Mesenchymal stem cell (in vitro differentiated cells and primary cell): ENCODE data around the gene RYK.

ENCODE experiments used
- DNase-seq: peaks from one replicate; pipeline ENCODE4 v3.0.0-alpha.2; 2013
- H2AFZ ChIP-seq: one replicate; pipeline ENCODE4 v1.6.1; 2013; ENCODE audit warnings: low read depth, mild to moderate bottlenecking, control low read depth, inconsistent platforms, low read length, moderate library complexity
- H2AK5ac ChIP-seq: 2 replicates; pipeline ENCODE4 v1.6.1; 2013; ENCODE audit warnings: low read length, moderate library complexity, mild to moderate bottlenecking, inconsistent platforms; ENCODE audit not compliant: severe bottlenecking
- H2BK120ac ChIP-seq: one replicate; pipeline ENCODE4 v1.6.1; 2013; ENCODE audit warnings: low read depth, mild to moderate bottlenecking, inconsistent platforms, low read length, moderate library complexity
- H2BK12ac ChIP-seq, 2 experiments: one replicate each; pipeline ENCODE4 v1.6.1; 2013; ENCODE audit warnings: inconsistent platforms in 2 of 2, low read length in 2 of 2, mild to moderate bottlenecking in 2 of 2, moderate library complexity in 2 of 2, control low read depth in 1 of 2
- H2BK15ac ChIP-seq: one replicate; pipeline ENCODE4 v1.6.1; 2013; ENCODE audit warnings: mild to moderate bottlenecking, low read depth, inconsistent platforms; ENCODE audit not compliant: poor library complexity, severe bottlenecking
- H2BK5ac ChIP-seq: 2 replicates; pipeline ENCODE4 v1.6.1; 2013; ENCODE audit warnings: low read depth, mild to moderate bottlenecking, low read length, control low read depth, inconsistent platforms; ENCODE audit not compliant: poor library complexity, severe bottlenecking
- H3K14ac ChIP-seq, 2 experiments: one replicate each; pipeline ENCODE4 v1.6.1; 2013; ENCODE audit warnings: inconsistent platforms in 2 of 2, low read length in 2 of 2, control low read depth in 1 of 2, mild to moderate bottlenecking in 1 of 2, moderate library complexity in 1 of 2
- H3K18ac ChIP-seq, 2 experiments: one replicate each; pipeline ENCODE4 v1.6.1; 2013; ENCODE audit warnings: inconsistent platforms in 2 of 2, low read length in 2 of 2, control low read depth in 1 of 2, low read depth in 1 of 2, mild to moderate bottlenecking in 1 of 2
- H3K23ac ChIP-seq, 2 experiments: one replicate each; pipeline ENCODE4 v1.6.1; 2013; ENCODE audit warnings: inconsistent platforms in 2 of 2, low read length in 2 of 2, mild to moderate bottlenecking in 2 of 2, moderate library complexity in 2 of 2, control low read depth in 1 of 2
- H3K27ac ChIP-seq: 2 replicates; pipeline ENCODE4 v1.5.1; 2013; ENCODE audit warnings: mild to moderate bottlenecking, moderate library complexity, low read length, control low read depth, inconsistent platforms; ENCODE audit not compliant: poor library complexity, severe bottlenecking
- H3K27me3 ChIP-seq, 2 experiments: 2 replicates each; pipeline versions ENCODE4 v1.6.1 to v1.7.0; 2013; ENCODE audit warnings: low read length in 2 of 2, mild to moderate bottlenecking in 2 of 2, moderate library complexity in 2 of 2, control low read depth in 1 of 2, inconsistent platforms in 1 of 2; ENCODE audit not compliant: control insufficient read depth in 1 of 2, insufficient read depth in 1 of 2
- H3K36me3 ChIP-seq, 2 experiments: 2 replicates each; pipeline versions ENCODE4 v1.6.1 to v1.7.0; 2013; ENCODE audit warnings: low read length in 2 of 2, control low read depth in 1 of 2, inconsistent platforms in 1 of 2, low read depth in 1 of 2, mild to moderate bottlenecking in 1 of 2; ENCODE audit not compliant: insufficient read depth in 2 of 2, control insufficient read depth in 1 of 2
- H3K4ac ChIP-seq, 2 experiments: one replicate each; pipeline ENCODE4 v1.6.1; 2013; ENCODE audit warnings: inconsistent platforms in 2 of 2, low read length in 2 of 2, mild to moderate bottlenecking in 2 of 2, moderate library complexity in 2 of 2, control low read depth in 1 of 2, low read depth in 1 of 2
- H3K4me1 ChIP-seq: 2 replicates; pipeline ENCODE4 v1.6.1; 2013; ENCODE audit warnings: low read depth, low read length, control low read depth; ENCODE audit not compliant: control insufficient read depth, insufficient read depth
- H3K4me2 ChIP-seq: 2 replicates; pipeline ENCODE4 v1.6.1; 2013; ENCODE audit warnings: low read length, mild to moderate bottlenecking, inconsistent platforms; ENCODE audit not compliant: poor library complexity, severe bottlenecking
- H3K4me3 ChIP-seq, 2 experiments: 2 replicates each; pipeline versions ENCODE4 v1.5.1 to v1.7.0; 2013; ENCODE audit warnings: low read length in 2 of 2, mild to moderate bottlenecking in 2 of 2, control low read depth in 1 of 2, low read depth in 1 of 2; ENCODE audit not compliant: insufficient read depth in 1 of 2
- H3K79me1 ChIP-seq: replicated peaks from 2 replicates; pipeline ENCODE4 v1.6.1; 2013; ENCODE audit warnings: mild to moderate bottlenecking, control low read depth, low read length, inconsistent platforms; ENCODE audit not compliant: poor library complexity, severe bottlenecking
- H3K9ac ChIP-seq: 2 replicates; pipeline ENCODE4 v1.7.0; 2013; ENCODE audit warnings: mild to moderate bottlenecking, low read length, moderate library complexity
- H3K9me3 ChIP-seq: 2 replicates; pipeline ENCODE4 v1.7.0; 2013; ENCODE audit warnings: mild to moderate bottlenecking, low read length; ENCODE audit not compliant: control insufficient read depth
- H4K8ac ChIP-seq: one replicate; pipeline ENCODE4 v1.6.1; 2013; ENCODE audit warnings: inconsistent platforms, mild to moderate bottlenecking, low read length, moderate library complexity
- H4K91ac ChIP-seq: one replicate; pipeline ENCODE4 v1.6.1; 2013; ENCODE audit warnings: mild to moderate bottlenecking, low read length, inconsistent platforms
- WGBS: methylation state at CpG from one replicate; pipeline ENCODE4 v1.1.7; 2013; ENCODE audit warnings: mixed read lengths; 5-methylcytosine and 5-hydroxymethylcytosine counted together

Gene RYK

DNA sequence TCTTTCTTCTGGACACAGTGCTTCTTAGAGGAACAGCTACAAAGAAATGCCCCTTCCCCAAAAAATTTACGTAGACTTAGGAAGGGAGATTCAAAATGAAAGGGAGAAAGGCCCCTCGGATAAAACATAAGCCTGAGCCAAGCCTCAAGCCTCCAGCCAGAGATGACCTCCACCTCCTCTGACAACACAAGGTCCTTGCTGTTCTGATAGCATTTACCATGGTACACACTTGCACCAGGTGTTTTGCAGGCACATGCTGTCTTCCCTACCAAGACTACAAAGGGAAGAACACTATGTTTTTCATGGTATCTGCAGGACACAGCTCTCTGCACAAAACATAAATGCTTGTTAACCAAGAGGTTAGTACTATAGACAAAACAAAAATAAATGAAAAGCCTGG lies 27.8 kb downstream of the RYK start:
- Histone ChIP-seq H3K18ac (no peak overlapping the region), H3K4me2 (no peak overlapping the region), H3K27ac (no peak overlapping the region), H2BK12ac (no peak overlapping the region), H3K9me3 (no peaks in the 10 kb centered on the region), H2BK120ac (no peak overlapping the region), H2BK15ac (no peak overlapping the region), H2AFZ (no peak overlapping the region), H3K36me3 (peaks cover 0 to 18% of the 10 kb centered on the region in 2 experiments), H3K27me3 (no peaks in the 10 kb centered on the region), H2BK5ac (no peak overlapping the region), H3K4me1 (peaks cover 3% of the 10 kb centered on the region), H3K79me1 (peaks cover 10% of the 10 kb centered on the region), H3K14ac (no peak overlapping the region), H3K9ac (no peak overlapping the region), H3K4ac (no peak overlapping the region), H2AK5ac (no peak overlapping the region), H4K91ac (no peak overlapping the region), H4K8ac (no peak overlapping the region), H3K23ac (peak overlapping the region in 1 of 2 experiments; percentile 59), H3K4me3 (no peak overlapping the region)
- WGBS, result 92% methylated on average over 2 of the region's 2 CpGs
- DNase-seq, result no peak

DNA sequence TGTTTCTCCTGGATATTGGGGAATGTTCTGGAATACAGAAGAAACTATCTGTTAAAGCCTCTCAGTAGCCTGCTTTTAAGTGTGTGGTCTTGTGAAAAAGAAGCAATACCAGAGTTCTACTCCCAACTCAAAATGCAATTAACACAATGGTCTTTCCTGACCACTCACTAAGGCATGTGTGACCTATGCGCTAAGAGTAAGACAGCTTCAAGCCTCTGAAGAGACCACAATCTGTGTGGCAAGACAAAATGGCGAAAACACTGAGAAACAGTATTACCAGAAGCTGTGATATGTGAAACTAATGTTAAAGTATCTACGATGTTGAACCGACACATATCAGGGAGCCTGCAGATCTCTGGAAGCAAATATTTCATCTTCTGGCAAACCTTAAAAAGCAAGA lies 33.8 kb downstream of the RYK start:
- H3K27ac ChIP-seq, result no peak overlapping the region
- no peaks in the 10 kb centered on the region for H3K9me3 ChIP-seq
- no peak overlapping the region for H3K14ac ChIP-seq
- H2BK15ac ChIP-seq, result no peak overlapping the region
- DNase-seq, result no peak
- peaks cover 32% of the 10 kb centered on the region for H3K79me1 ChIP-seq
- no peak overlapping the region for H2BK120ac ChIP-seq
- no peak overlapping the region for H3K4me3 ChIP-seq
- no peak overlapping the region for H4K91ac ChIP-seq
- no peak overlapping the region for H2AFZ ChIP-seq
- H3K23ac ChIP-seq, result no peak overlapping the region
- H3K9ac ChIP-seq, result no peak overlapping the region
- H2BK5ac ChIP-seq, result no peak overlapping the region
- no peak overlapping the region for H4K8ac ChIP-seq
- WGBS, result 99% methylated on average over 4 of the region's 4 CpGs
- H2AK5ac ChIP-seq, result no peak overlapping the region
- no peak overlapping the region for H3K4me2 ChIP-seq
- no peaks in the 10 kb centered on the region for H3K27me3 ChIP-seq
- H2BK12ac ChIP-seq, result no peak overlapping the region
- H3K4me1 ChIP-seq, result no peaks in the 10 kb centered on the region
- H3K36me3 ChIP-seq, result peaks cover 0 to 25% of the 10 kb centered on the region in 2 experiments
- H3K4ac ChIP-seq, result no peak overlapping the region
- H3K18ac ChIP-seq, result no peak overlapping the region

DNA sequence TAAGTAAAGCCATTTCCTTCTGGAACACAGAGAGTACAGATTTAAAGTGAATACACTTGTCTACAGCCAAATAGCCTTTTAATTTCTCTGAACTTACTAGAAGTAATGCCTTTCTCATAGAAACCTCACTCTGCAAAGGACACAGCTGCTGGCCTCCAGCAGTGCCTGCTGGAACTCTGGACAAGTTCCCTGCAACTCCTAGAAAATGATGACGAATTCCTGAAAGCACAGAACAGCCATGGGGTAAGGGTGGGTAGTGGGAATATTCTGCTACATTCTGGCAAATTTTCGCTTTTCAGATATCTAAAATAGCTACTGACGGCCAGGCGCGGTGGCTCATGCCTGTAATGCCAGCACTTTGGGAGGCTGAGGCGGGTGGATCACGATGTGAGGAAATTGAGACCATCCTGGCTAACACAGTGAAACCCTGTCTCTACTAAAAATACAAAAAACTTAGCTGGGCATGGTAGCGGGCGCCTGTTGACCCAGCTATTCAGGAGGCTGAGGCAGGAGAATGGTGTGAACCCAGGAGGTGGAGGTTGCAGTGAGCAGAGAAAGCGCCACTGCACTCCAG lies 34.4 kb downstream of the RYK start:
- Histone ChIP-seq H2AK5ac (no peak overlapping the region), H3K27ac (no peak overlapping the region), H2BK12ac (no peak overlapping the region), H2BK15ac (no peak overlapping the region), H3K18ac (no peak overlapping the region), H3K14ac (no peak overlapping the region), H3K9me3 (no peaks in the 10 kb centered on the region), H3K4me3 (no peak overlapping the region), H3K9ac (no peak overlapping the region), H3K4me1 (no peaks in the 10 kb centered on the region), H3K23ac (no peak overlapping the region), H4K8ac (no peak overlapping the region), H3K4me2 (no peak overlapping the region), H2AFZ (no peak overlapping the region), H3K4ac (no peak overlapping the region), H2BK5ac (no peak overlapping the region), H3K27me3 (no peaks in the 10 kb centered on the region), H4K91ac (no peak overlapping the region), H3K79me1 (peaks cover 32% of the 10 kb centered on the region), H2BK120ac (no peak overlapping the region), H3K36me3 (peaks cover 0 to 24% of the 10 kb centered on the region in 2 experiments)
- WGBS, result 97% methylated on average over 7 of the region's 10 CpGs
- DNase-seq, result no peak

DNA sequence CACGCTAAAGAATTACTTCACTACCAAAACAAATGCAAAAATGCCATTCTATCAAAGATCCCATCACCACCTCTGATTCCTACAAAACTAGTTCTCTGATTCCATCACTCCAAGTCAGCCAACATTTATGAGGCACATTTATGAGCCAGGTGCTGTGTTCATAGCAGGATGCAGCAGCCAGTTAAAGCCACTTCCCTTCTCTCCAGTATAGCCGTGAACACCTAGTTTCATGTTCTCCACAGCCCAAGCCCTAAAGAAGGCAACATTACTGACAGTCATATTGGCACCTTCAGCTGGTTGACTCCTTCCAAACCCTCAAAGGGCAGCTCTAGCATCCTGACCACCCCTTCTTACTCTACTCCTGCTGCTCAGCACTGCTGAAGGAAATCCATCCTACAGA lies 36.4 kb downstream of the RYK start:
- H3K4me2 ChIP-seq, result no peak overlapping the region
- H4K8ac ChIP-seq, result no peak overlapping the region
- H2AFZ ChIP-seq, result no peak overlapping the region
- H3K27me3 ChIP-seq, result no peaks in the 10 kb centered on the region
- DNase-seq, result no peak
- H3K27ac ChIP-seq, result no peak overlapping the region
- H3K36me3 ChIP-seq, result peaks cover 4 to 34% of the 10 kb centered on the region in 2 experiments
- H2BK15ac ChIP-seq, result no peak overlapping the region
- H2BK12ac ChIP-seq, result no peak overlapping the region
- H2BK120ac ChIP-seq, result no peak overlapping the region
- no peaks in the 10 kb centered on the region for H3K4me1 ChIP-seq
- WGBS, result 100% methylated on average over 2 of the region's 2 CpGs
- H3K4ac ChIP-seq, result no peak overlapping the region
- no peak overlapping the region for H2AK5ac ChIP-seq
- H3K79me1 ChIP-seq, result peaks cover 36% of the 10 kb centered on the region
- H3K14ac ChIP-seq, result no peak overlapping the region
- H3K9me3 ChIP-seq, result no peaks in the 10 kb centered on the region
- no peak overlapping the region for H4K91ac ChIP-seq
- H2BK5ac ChIP-seq, result no peak overlapping the region
- H3K9ac ChIP-seq, result no peak overlapping the region
- H3K18ac ChIP-seq, result no peak overlapping the region
- H3K4me3 ChIP-seq, result no peak overlapping the region
- H3K23ac ChIP-seq, result no peak overlapping the region
